ENCODE results near the gene ACVR1C. TPM values are rescaled to one million over a fixed set of nuclear protein-coding genes. Genes with fewer than 3 reads are reported as not detected.

The ACVR1C gene
- total RNA-seq, 1 donor from 2014 or later = 0.95 TPM

DNA sequence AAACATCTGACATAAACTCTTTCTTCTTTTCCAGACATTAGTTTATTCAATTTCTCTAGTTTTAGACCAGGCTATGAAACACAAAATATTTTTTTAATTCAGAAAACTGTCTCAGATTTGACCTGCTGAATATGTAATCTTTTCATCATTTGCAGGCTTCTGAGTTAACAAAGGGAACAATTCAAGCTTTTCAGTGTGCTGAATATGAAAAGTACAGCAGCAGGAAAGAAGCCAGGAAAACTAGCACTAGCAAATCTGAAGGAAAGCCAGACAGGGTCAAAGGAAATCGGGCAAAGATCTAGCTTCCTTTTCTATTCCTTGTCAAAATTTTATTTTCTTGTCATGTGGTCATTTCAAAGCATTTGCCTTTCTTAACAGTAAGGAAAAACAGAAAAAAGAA lies 35.3 kb downstream of the ACVR1C start:
- FAIRE-seq (no peak), DNase-seq (ENCODE audit: low read depth) (no peak)
- Histone ChIP-seq H3K4me3 (ENCODE audit: insufficient read depth, low read depth, low read length) (no peak overlapping the region), H3K9me3 (ENCODE audit: insufficient read depth, low read depth, low read length) (no peaks in the 10 kb centered on the region), H3K4me1 (ENCODE audit: insufficient read depth, low read length) (no peaks in the 10 kb centered on the region), H3K79me2 (ENCODE audit: insufficient read depth, low read length) (no peaks in the 10 kb centered on the region), H3K4me2 (ENCODE audit: low read length) (no peak overlapping the region), H3K36me3 (ENCODE audit: insufficient read depth, low read length) (no peaks in the 10 kb centered on the region), H2AFZ (ENCODE audit: low read depth, low read length) (no peak overlapping the region), H3K27me3 (ENCODE audit: insufficient read depth, low read length) (peaks cover 3% of the 10 kb centered on the region), H3K9ac (ENCODE audit: low read length) (no peak overlapping the region), H3K27ac (ENCODE audit: low read depth, low read length) (no peak overlapping the region), H4K20me1 (ENCODE audit: insufficient read depth, low read length) (no peaks in the 10 kb centered on the region)
- TF ChIP-seq, protein P1, sequence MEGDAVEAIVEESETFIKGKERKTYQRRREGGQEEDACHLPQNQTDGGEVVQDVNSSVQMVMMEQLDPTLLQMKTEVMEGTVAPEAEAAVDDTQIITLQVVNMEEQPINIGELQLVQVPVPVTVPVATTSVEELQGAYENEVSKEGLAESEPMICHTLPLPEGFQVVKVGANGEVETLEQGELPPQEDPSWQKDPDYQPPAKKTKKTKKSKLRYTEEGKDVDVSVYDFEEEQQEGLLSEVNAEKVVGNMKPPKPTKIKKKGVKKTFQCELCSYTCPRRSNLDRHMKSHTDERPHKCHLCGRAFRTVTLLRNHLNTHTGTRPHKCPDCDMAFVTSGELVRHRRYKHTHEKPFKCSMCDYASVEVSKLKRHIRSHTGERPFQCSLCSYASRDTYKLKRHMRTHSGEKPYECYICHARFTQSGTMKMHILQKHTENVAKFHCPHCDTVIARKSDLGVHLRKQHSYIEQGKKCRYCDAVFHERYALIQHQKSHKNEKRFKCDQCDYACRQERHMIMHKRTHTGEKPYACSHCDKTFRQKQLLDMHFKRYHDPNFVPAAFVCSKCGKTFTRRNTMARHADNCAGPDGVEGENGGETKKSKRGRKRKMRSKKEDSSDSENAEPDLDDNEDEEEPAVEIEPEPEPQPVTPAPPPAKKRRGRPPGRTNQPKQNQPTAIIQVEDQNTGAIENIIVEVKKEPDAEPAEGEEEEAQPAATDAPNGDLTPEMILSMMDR (IDR thresholded peaks at IDR 0.05; ENCODE audit: insufficient read depth, low read depth, low read length) = no peak
- no peak for TF ChIP-seq EZH2 (IDR thresholded peaks at IDR 0.05; ENCODE audit: insufficient read depth, low read length)
- Mint-ChIP-seq H3K36me3 (ENCODE audit: low read depth, unreplicated experiment) (no peaks in the 10 kb centered on the region), H3K4me1 (ENCODE audit: low read depth, unreplicated experiment) (no peaks in the 10 kb centered on the region), H3K4me3 (ENCODE audit: unreplicated experiment) (no peak overlapping the region), H3K27me3 (ENCODE audit: low read depth, unreplicated experiment) (peaks cover 10% of the 10 kb centered on the region), H3K27ac (ENCODE audit: unreplicated experiment) (no peak overlapping the region), H3K9me3 (ENCODE audit: unreplicated experiment) (peaks cover 2% of the 10 kb centered on the region)

DNA sequence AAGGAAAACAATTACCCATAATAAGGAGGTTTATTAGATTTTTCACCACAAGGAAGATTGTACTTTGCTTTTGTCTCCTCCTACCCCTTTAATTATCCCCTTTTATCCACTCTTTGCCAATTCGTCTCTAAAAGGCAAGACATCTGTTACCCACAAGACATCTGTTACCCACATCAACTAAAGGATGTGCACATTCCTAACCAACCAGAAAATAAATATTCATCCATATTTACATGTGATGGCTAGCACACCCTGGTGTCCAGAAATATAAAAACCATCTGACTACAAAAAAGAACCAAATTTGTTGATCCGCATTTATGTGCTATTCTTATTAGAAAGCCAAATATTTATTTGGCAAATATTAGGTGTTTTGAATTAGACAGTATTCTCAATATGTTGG lies 35.7 kb downstream of the ACVR1C start:
- Histone ChIP-seq H3K36me3 (ENCODE audit: insufficient read depth, low read length) (no peaks in the 10 kb centered on the region), H3K27ac (ENCODE audit: low read depth, low read length) (no peak overlapping the region), H4K20me1 (ENCODE audit: insufficient read depth, low read length) (no peaks in the 10 kb centered on the region), H3K4me2 (ENCODE audit: low read length) (no peak overlapping the region), H3K9ac (ENCODE audit: low read length) (no peak overlapping the region), H3K4me1 (ENCODE audit: insufficient read depth, low read length) (no peaks in the 10 kb centered on the region), H3K27me3 (ENCODE audit: insufficient read depth, low read length) (peaks cover 3% of the 10 kb centered on the region), H3K79me2 (ENCODE audit: insufficient read depth, low read length) (no peaks in the 10 kb centered on the region), H3K9me3 (ENCODE audit: insufficient read depth, low read depth, low read length) (no peaks in the 10 kb centered on the region), H3K4me3 (ENCODE audit: insufficient read depth, low read depth, low read length) (no peak overlapping the region), H2AFZ (ENCODE audit: low read depth, low read length) (no peak overlapping the region)
- no peak for FAIRE-seq
- H3K4me1 Mint-ChIP-seq (ENCODE audit: low read depth, unreplicated experiment) = no peaks in the 10 kb centered on the region
- peaks cover 2% of the 10 kb centered on the region for H3K9me3 Mint-ChIP-seq (ENCODE audit: unreplicated experiment)
- H3K27me3 Mint-ChIP-seq (ENCODE audit: low read depth, unreplicated experiment) = peaks cover 10% of the 10 kb centered on the region
- no peak overlapping the region for H3K27ac Mint-ChIP-seq (ENCODE audit: unreplicated experiment)
- H3K36me3 Mint-ChIP-seq (ENCODE audit: low read depth, unreplicated experiment) = no peaks in the 10 kb centered on the region
- DNase-seq (ENCODE audit: low read depth) = no peak
- no peak for TF ChIP-seq EZH2 (IDR thresholded peaks at IDR 0.05; ENCODE audit: insufficient read depth, low read length)
- TF ChIP-seq, protein P1 (IDR thresholded peaks at IDR 0.05; ENCODE audit: insufficient read depth, low read depth, low read length) = peak; percentile 28
- no peak overlapping the region for H3K4me3 Mint-ChIP-seq (ENCODE audit: unreplicated experiment)

DNA sequence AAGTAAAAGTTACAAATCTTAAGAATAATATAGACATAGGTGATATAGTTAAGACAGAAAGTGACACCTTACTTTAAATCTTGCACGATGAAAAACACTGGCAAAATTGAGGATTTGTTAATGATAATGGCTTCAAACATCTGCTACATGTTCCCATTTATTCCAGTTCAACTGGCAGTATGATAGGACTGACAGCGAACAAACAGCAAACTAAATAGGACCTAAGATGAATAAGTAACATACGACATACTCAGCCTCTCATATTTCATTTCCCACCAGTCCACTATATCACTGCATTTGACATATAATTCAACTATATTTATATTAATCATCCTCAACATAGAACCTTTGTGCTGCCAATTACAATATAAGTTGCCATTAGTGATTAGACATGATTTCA lies 36.3 kb downstream of the ACVR1C start:
- FAIRE-seq (no peak), DNase-seq (ENCODE audit: low read depth) (no peak)
- H3K27me3 ChIP-seq (ENCODE audit: insufficient read depth, low read length) = peaks cover 3% of the 10 kb centered on the region
- H3K27ac Mint-ChIP-seq (ENCODE audit: unreplicated experiment) = no peak overlapping the region
- H3K4me1 Mint-ChIP-seq (ENCODE audit: low read depth, unreplicated experiment) = no peaks in the 10 kb centered on the region
- peaks cover 2% of the 10 kb centered on the region for H3K9me3 Mint-ChIP-seq (ENCODE audit: unreplicated experiment)
- H3K36me3 Mint-ChIP-seq (ENCODE audit: low read depth, unreplicated experiment) = no peaks in the 10 kb centered on the region
- H4K20me1 ChIP-seq (ENCODE audit: insufficient read depth, low read length) = no peaks in the 10 kb centered on the region
- no peak overlapping the region for H3K4me2 ChIP-seq (ENCODE audit: low read length)
- no peak overlapping the region for H3K27ac ChIP-seq (ENCODE audit: low read depth, low read length)
- no peaks in the 10 kb centered on the region for H3K79me2 ChIP-seq (ENCODE audit: insufficient read depth, low read length)
- H3K9ac ChIP-seq (ENCODE audit: low read length) = no peak overlapping the region
- H3K4me1 ChIP-seq (ENCODE audit: insufficient read depth, low read length) = no peaks in the 10 kb centered on the region
- no peak overlapping the region for H3K4me3 Mint-ChIP-seq (ENCODE audit: unreplicated experiment)
- no peak overlapping the region for H2AFZ ChIP-seq (ENCODE audit: low read depth, low read length)
- H3K9me3 ChIP-seq (ENCODE audit: insufficient read depth, low read depth, low read length) = no peaks in the 10 kb centered on the region
- TF ChIP-seq EZH2 (IDR thresholded peaks at IDR 0.05; ENCODE audit: insufficient read depth, low read length) = no peak
- TF ChIP-seq, protein P1 (IDR thresholded peaks at IDR 0.05; ENCODE audit: insufficient read depth, low read depth, low read length) = no peak
- no peaks in the 10 kb centered on the region for H3K36me3 ChIP-seq (ENCODE audit: insufficient read depth, low read length)
- peaks cover 7% of the 10 kb centered on the region for H3K27me3 Mint-ChIP-seq (ENCODE audit: low read depth, unreplicated experiment)
- no peak overlapping the region for H3K4me3 ChIP-seq (ENCODE audit: insufficient read depth, low read depth, low read length)
